Measurements from ENCODE around the gene TNRC6C.
"Not testable (repeated sequence)": the region's sequence is repeated elsewhere in the genome, so short reads cannot be mapped to it uniquely, and the experiment has no call there.

The TNRC6C gene

DNA sequence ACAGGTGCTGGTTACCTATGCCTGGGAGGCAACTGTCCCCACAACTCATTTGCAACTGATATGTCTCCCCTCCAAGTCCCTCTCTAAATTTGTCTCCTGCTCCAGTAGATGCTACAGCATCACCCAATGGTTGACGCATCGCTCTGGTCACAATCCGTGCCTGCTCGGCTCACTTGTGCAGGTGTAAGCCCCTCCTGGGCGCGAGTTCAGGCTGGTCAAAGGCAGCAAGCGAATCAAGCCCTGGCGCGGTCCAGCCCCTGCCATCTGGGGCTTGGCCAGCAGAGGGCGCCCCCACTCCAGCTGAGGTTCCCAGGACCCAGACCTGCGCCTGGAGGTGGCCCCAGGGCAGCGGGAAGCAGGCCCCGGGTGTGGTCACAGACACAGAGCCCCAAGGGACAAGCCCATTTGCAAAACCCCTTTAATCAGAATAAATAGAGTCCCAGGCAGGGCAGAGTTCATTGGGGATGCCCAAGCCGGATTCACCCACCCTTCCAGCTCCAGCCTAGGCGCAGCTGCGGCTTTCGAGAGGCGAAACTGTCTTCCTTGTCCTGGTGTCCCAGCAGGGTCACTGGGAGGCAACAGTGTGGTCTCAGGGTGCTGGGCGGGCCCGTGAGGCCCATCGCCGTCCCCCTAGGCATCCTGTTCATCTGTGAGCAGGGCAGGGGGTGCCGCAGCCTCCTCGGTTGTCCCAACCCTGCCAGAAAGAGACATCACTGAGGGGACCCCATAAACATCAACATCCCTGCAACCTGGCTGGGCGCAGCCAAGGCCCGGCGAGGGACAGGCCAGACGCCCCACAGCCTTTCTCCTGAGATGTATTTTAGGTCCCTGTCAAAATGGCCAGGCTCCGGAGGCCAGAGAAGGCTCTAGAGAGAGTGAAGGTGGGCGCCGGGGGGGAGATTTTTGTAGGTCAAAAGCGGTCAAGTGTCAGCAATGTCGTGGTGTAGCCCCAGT lies 154.3 kb downstream of the TNRC6C start:
- DNase-seq = peak; percentile 66

GRCh38 chr17:78113804-78114785 lies 155.6 kb downstream of the TNRC6C start:
- DNase-seq = no peak

DNA sequence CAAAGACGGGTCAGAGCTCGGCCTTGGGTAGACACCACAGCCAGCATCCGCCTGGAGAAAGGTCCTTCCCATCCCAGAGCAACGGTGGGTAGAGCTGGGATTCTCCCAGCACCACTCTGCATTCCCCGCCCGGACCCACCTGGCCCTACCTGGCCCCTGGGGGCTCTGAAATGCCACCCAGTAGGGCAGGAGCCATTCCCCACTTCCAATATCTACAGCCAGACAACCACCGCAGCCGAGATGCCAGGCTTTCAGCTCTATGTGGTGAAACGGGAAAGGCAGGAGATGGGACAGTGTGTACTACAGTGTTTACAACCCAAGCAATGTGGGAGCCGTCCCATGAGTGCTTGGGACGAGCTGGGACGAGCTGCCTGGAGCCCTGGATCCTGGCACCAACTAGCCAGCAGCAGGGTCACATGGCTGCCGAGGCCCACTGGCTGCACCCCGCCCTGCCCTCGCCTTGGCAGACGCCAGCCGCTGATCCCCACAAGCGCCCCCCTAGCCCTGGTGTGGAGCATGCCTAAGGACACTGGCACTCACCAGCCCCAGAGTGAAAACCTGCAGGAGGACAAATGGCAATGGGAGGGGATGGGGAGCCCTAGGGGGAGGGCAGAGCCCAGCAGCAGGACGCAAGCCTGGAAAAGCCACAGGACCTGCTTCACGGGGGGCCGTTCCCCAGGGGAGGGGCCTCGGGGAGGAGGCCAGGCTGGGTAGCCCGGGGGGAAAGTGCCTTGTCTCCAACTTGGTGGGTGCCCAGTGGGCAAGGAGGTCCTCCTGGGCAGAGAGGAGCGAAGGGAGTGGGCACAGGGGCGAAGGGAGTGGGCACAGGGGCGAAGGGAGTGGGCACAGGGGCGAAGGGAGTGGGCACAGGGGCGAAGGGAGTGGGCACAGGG lies 156.6 kb downstream of the TNRC6C start:
- no peak for DNase-seq

DNA sequence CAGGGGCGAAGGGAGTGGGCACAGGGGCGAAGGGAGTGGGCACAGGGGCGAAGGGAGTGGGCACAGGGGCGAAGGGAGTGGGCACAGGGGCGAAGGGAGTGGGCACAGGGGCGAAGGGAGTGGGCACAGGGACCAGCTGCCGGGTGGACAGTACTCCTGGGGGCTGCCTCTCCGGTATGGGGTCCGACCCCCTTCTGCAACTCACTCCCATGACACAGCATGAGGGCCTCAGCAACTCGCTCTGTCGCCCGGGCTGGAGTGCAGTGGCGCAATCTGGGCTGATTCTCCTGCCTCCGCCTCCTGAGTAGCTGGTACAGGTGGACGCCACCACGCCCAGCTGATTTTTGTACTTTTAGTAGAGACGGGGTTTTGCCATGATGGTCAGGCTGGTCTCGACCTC lies 157.3 kb downstream of the TNRC6C start:
- not testable (repeated sequence) for DNase-seq

DNA sequence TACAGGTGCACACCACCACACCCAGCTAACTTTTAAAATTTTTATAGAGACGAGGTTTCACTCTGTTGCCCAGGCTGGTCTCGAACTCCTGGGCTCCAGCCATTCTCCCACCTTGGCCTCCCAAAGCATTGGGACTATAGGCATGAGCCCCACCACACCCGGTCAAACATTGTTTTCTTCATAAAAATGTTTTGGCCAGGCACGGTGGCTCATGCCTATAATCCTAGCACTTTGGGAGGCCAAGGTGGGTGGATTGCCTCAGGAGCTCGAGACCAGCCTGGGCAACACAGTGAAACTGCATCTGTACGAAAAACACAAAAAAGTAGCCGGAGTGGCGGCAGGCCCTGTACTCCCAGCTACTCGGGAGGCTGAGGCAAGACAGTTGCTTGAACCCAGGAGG lies 157.9 kb downstream of the TNRC6C start:
- no peak for DNase-seq

- DNase-seq = no peak
Observed at GRCh38 chr17:78117027-78117981, 158.8 kb downstream of the TNRC6C start.

DNA sequence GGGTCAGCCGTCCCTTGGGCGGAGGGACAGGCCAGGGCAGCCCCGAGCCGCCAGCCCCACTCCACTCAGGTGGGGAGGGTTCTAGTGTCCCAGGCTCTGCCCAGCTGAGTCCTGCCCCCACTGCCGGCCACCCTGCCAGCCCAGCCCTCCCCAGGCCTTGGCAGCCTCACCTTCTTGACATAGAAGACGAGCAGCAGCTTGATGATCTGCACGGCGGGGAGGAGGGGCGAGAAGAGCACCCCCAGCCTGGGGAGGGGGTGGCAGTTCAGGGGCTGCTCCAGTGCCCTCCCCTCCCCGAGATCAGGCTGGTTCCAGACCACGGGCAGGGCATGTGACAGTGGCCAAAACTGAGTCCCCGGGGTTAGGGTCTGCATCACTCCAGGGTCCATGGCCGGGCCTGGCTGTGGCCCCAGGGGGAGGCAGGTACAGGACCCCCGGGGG lies 160.3 kb downstream of the TNRC6C start:
- no peak for DNase-seq

DNA sequence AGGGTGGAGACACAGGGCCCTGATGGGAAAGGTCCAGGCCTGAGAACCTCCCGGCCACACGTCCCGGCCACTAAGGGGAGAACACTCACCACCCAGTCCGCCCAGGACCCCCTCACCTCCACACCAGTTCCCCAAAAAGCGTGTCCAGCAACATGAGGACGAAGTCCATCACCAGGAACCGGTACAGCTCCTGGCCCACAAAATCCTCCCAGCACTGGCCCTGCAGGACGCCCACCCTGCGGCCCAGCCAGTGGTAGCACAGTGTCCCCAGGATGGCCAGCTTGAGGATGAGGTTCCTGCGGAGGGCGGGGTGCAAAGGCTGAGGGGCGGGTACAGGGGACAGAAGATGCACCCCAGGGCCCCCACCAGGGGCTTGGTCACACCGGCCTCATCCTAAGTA lies 162.0 kb downstream of the TNRC6C start:
- no peak for DNase-seq

DNA sequence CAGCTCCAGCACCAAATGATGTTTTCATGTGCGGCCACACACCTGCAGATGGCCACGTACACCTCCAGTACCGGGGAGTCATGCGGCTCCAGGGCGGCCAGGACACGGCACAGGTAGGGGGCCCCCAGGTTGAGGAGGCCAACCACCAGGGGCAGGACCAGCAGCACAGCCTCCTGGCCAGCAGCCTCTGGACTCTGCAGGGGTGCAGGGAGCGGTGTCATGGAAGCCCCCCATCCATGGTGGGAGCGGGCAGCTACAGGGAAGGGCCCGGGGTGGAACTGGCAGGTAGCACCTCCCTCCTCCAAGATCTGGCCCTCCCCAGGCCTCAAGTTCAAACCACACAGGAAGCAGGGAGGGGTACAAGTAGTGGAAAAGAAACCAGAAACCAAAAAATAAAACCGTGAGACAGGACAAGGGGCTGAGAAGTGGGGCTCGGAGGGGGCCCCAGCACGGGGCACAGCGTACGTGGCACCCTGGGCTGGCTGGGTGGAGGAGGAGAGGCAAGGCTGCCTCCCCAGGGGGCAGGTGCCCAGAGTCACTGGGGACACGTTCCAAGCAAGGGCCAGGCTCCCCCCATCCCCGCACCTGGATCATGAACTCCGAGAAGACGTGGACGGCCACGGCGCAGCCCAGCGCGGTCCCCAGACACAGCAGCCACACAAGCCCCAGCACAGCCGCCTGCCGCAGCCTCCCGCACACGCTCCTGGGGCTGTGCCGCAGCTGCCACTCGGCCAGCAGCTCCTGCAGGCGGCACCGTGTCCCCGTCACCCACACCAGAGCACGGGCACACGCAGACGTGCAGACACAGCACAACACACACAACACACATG lies 162.7 kb downstream of the TNRC6C start:
- no peak for DNase-seq

GRCh38 chr17:78121801-78122215 lies 163.3 kb downstream of the TNRC6C start:
- no peak for DNase-seq

- DNase-seq = no peak
Observed at GRCh38 chr17:78122216-78122930, 163.9 kb downstream of the TNRC6C start.

DNA sequence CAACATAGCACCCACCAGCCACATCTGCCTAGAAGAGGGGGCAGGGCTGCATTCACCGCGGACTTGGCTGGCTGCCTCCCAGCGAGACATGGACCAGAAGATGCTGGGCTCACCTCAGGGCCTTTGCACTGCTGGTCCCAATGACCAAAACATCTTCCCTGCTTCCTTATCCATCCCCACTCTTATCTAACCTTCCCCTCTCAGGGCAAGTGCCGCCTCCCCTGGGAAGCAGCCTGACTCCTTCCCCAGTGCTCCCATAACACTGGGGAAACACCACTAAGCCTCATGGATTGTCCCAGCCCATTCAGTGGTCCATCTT lies 164.4 kb downstream of the TNRC6C start:
- no peak for DNase-seq

GRCh38 chr17:78123258-78123929 lies 164.9 kb downstream of the TNRC6C start:
- DNase-seq = no peak

- no peak for DNase-seq
Observed at GRCh38 chr17:78124081-78124835, 165.8 kb downstream of the TNRC6C start.

DNA sequence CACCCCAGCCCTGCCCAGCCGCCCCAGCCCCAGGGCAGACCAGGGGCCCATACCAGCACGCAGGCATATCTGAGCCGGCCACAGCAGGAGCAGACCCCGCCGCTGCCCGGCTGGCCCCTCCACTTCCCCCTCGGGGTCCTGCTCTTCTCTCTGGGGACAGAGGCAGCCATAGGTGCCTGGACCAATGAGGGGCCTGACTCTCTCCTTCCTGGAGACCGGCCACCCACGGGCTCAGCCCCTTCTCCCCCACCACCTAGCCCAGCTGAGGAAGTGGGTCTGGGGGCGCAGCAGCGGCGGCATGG lies 166.3 kb downstream of the TNRC6C start:
- no peak for DNase-seq

DNA sequence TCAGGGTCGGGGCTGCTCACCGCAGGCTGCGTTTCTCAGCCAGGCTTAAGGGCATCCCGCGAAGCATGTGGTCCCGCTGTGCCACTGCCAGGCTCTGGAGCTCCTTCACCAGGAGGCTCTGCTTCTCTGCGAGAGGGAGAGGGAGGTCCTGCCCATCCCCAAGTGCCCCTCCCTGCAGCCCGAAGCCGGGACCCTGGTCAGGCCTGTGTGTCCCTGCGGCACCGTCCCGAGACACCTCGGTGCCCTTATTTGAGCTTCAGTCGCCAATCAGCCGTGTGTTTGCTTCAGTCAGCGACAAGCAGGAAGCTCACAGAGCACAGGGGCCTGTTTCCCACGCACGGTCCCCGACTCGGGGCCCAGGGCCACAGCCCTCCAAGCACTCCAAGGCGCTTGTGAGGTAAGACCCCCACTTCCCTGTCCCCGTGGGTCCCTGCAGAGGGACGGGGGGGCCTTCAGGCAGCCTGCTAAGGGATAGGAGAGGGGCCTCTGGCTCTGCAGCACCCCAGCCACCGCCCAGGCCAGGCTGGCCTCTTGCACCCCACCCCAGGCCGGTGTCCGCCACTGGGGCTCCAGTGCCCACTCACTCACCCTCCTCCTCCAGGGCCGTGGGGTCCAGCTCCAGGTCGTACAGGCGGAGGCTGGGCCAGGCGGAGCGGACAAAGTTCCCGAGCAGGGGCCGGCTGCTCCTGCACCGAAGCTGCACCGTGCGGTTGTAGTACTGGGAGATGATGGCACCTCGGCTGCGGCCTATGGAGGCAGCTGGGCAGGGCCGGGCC lies 166.8 kb downstream of the TNRC6C start:
- no peak for DNase-seq

Measured in right kidney (tissue), 1 donor.